NT2/D1 (cell line): ENCODE data around the gene ITGBL1.

ENCODE experiments used
- DNase-seq: peaks from one replicate; pipeline ENCODE4 v3.0.0-alpha.2; 2011; ENCODE audit warnings: low read depth, low spot score
- H3K27me3 ChIP-seq: 2 replicates; pipeline ENCODE4 v1.6.0; 2011; ENCODE audit warnings: mild to moderate bottlenecking; ENCODE audit not compliant: insufficient read length, insufficient read depth
- H3K36me3 ChIP-seq: 2 replicates; pipeline ENCODE4 v1.6.1; 2011; ENCODE audit warnings: mild to moderate bottlenecking, low read length, mixed read lengths; ENCODE audit not compliant: insufficient read depth, insufficient read length
- H3K4me1 ChIP-seq: 2 replicates; pipeline ENCODE4 v1.5.1; 2011; ENCODE audit not compliant: insufficient read depth, insufficient read length
- H3K4me3 ChIP-seq: 2 replicates; pipeline ENCODE4 v1.5.1; 2011; ENCODE audit warnings: low read depth; ENCODE audit not compliant: insufficient read length
- H3K9ac ChIP-seq: 2 replicates; pipeline ENCODE4 v1.6.0; 2011; ENCODE audit warnings: low read depth; ENCODE audit not compliant: insufficient read length
- H3K9me3 ChIP-seq: 2 replicates; pipeline ENCODE4 v1.5.1; 2011; ENCODE audit warnings: mild to moderate bottlenecking, low read length; ENCODE audit not compliant: insufficient read depth
- SUZ12 ChIP-seq: IDR thresholded peaks from 2 replicates; pipeline ENCODE4 v1.6.1; 2011; ENCODE audit not compliant: insufficient read length, insufficient read depth; ENCODE audit errors: extremely low read depth
- YY1 ChIP-seq: IDR thresholded peaks from 2 replicates; pipeline ENCODE4 v1.6.1; 2011; ENCODE audit not compliant: insufficient read length, insufficient read depth
- ZNF274 ChIP-seq: IDR thresholded peaks from 2 replicates; pipeline ENCODE4 v1.6.1; 2011; ENCODE audit warnings: mild to moderate bottlenecking, low read depth, low read length

The ITGBL1 gene

DNA sequence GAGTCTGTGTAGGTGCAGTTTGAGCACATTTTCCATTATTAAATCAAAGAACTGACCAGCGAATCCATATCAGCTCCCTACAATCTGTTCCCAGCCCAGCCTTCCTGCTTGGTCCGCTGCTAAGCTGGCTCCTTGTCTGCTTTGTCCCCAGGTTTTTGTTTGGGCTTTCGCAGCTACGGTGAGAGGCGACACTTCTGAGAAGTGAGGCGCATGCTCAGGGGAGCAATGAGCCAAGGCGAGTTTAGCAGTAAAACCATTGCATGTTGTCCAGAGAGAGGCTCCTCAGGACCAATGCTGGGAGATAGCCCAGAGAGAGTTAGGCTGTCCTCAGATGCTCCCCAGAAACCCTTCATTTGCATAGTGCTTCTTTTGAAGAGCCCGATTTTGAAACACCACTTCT, 162.0 kb downstream of the ITGBL1 start:
- Histone ChIP-seq H3K4me3 (no peak overlapping the region), H3K9ac (no peak overlapping the region), H3K9me3 (no peaks in the 10 kb centered on the region), H3K4me1 (no peaks in the 10 kb centered on the region), H3K27me3 (no peaks in the 10 kb centered on the region), H3K36me3 (no peaks in the 10 kb centered on the region)
- no peak for TF ChIP-seq SUZ12
- TF ChIP-seq ZNF274, result no peak
- no peak for TF ChIP-seq YY1
- no peak for DNase-seq

DNA sequence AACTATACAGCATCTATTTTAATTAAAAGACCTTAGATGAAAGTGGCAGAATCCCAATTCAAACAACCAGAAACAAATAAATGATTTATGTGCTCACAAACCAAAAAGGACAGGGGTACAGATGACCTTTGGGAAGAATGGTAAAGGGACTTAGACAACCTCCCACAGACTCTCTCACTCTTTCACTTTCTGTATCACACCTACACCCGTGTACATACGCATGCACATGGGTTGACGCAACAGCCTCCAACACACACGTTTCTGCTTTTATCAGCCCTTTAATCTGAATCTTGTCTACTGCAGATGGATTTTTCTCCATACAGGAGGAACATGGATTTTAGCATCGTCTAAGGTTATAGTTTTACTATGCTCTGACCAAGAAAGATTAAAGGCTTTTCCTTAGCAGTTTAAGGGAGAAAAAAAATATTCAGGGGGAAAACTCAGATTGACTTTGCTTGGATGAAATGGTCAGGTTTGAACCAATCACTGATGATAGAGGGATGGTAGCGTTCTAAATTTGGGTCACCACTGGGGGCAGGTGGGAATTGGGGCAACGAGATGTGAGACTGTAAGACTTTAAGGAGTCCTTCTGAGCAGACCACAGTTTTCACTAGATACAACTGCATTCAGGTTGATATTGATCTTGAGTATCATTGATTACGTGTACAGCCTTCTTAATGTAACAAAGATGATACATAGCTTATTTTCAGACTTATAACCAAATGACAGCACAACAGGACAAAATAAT, 166.1 kb downstream of the ITGBL1 start:
- Histone ChIP-seq H3K9me3 (no peaks in the 10 kb centered on the region), H3K4me1 (no peaks in the 10 kb centered on the region), H3K36me3 (no peaks in the 10 kb centered on the region), H3K27me3 (no peaks in the 10 kb centered on the region), H3K9ac (no peak overlapping the region), H3K4me3 (no peak overlapping the region)
- DNase-seq, result no peak
- no peak for TF ChIP-seq SUZ12
- no peak for TF ChIP-seq ZNF274

DNA sequence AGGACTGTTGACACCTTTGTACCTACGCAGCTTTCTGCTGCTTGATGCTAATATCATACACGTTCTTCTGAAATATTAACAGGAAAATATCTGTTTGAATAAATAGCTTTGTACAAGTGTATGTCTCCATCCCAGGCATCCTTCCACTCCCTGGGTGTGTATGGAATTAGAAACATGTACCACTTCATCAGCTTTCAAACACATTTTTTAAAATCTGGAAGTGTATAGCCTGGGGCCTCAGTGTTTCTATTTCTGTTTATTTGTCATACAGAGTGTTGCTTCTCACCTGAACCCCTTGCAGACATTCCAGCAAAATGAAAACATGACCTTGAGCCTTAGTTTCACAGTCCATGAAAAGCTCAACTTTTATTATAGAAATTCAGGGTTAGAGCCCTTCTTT, 168.6 kb downstream of the ITGBL1 start:
- DNase-seq, result no peak
- TF ChIP-seq SUZ12 (no peak), YY1 (no peak), ZNF274 (no peak)
- Histone ChIP-seq H3K9me3 (no peaks in the 10 kb centered on the region), H3K36me3 (no peaks in the 10 kb centered on the region), H3K4me3 (no peak overlapping the region), H3K27me3 (no peaks in the 10 kb centered on the region), H3K9ac (no peak overlapping the region), H3K4me1 (peaks cover 2% of the 10 kb centered on the region)

DNA sequence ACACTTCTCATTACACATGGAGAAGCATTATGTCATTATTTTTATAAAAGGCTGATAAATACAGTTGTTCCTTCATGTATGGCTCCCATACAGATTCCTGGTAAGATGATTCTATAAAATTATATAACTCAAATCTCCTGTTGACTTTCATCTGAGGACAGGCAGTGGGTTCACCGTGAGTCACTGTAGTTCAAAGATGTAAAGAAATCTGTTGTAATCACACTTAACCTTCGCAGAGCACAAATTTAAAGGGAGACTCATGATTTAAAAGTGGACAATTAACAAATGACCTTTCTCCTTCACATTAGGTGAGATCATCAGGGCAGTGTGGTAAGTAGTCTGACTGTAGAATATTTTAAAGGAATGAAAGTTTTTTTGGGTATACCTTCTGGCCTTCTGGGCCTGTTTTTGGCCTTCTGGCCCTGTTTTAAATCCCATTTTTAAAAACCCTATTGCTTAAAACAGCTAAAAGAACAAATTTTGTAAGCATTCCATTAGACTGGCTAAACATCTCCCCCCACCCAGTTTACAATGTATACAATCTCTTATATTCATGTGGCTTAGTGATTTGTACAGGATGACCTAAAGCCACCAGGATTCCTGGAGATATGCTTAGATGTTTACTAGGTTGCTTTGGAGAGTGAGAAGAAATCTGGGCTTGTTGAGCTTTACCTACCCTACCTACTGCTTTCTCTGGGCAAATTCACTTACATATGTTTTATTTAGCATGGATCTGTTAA, 171.2 kb downstream of the ITGBL1 start:
- H3K4me3 ChIP-seq, result no peak overlapping the region
- TF ChIP-seq ZNF274 (no peak), SUZ12 (no peak), YY1 (no peak)
- DNase-seq, result no peak
- H3K9ac ChIP-seq, result no peak overlapping the region
- H3K4me1 ChIP-seq, result peaks cover 2% of the 10 kb centered on the region
- H3K27me3 ChIP-seq, result no peaks in the 10 kb centered on the region
- no peaks in the 10 kb centered on the region for H3K9me3 ChIP-seq
- no peaks in the 10 kb centered on the region for H3K36me3 ChIP-seq

DNA sequence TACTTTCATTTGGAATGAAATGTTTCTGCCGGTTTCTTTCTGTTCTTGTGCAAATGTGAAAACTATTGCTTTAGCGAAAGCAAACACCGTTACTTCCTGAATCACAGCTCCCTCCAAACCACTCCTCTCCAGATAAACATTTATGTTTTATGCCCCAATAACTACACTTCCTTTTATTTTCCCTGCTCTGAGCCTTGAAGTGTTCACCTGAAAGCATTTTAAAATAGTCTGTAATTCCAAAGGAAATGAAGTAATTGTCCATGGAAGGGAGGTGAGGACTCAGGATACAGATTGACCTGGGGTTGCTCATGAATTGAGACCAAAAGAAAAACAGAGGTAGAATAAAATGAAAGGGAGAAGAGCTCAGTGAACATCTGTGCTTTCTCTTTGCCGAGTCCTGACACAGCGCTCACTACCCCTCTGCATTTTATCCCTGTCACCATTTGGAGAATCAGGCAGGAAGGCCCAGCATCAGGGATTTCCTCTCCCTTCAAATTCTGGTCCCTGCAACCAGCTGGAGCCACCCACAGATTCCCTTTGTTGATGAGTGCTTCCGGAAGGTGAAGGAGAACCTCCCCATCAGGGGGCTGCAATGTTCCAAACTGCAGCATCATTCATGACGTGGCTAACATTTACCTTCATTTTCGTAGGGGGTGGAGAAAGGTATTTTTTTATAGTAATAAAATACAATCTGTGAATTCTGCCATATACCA, 171.9 kb downstream of the ITGBL1 start:
- H3K27me3 ChIP-seq, result no peaks in the 10 kb centered on the region
- no peak overlapping the region for H3K4me3 ChIP-seq
- no peaks in the 10 kb centered on the region for H3K36me3 ChIP-seq
- H3K9me3 ChIP-seq, result no peaks in the 10 kb centered on the region
- TF ChIP-seq ZNF274 (no peak), YY1 (no peak)
- DNase-seq, result no peak
- H3K9ac ChIP-seq, result no peak overlapping the region
- peaks cover 2% of the 10 kb centered on the region for H3K4me1 ChIP-seq

DNA sequence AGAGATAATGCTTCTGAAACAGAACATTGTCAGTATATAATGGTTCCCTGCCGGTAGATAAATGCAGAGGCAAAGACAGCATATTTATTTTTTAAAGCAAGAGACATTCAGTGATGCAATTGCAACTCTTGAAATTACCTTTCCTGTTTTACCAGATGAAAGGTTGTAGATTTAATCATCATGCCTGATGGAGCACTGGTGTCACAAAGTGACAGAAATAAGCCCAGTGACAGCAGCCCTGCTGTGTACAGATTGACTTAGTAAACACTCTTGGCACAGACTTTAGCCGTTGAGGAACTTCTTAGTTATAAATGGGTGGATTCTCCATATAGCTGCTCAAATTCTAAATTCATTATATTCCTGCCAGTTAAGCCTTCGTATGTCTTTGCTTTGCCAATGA, 172.5 kb downstream of the ITGBL1 start:
- no peak for DNase-seq
- H3K4me1 ChIP-seq, result peaks cover 2% of the 10 kb centered on the region

More for the DNA sequence above, 172.5 kb downstream of the ITGBL1 start:
- H3K9ac ChIP-seq, result no peak overlapping the region
- no peak for TF ChIP-seq SUZ12
- TF ChIP-seq YY1, result no peak
- no peak for TF ChIP-seq ZNF274
- no peak overlapping the region for H3K4me3 ChIP-seq
- H3K27me3 ChIP-seq, result no peaks in the 10 kb centered on the region
- no peaks in the 10 kb centered on the region for H3K9me3 ChIP-seq
- H3K36me3 ChIP-seq, result no peaks in the 10 kb centered on the region
